GM19025 (cell line): ENCODE data around the gene PCDHGB7.
"Not testable (repeated sequence)": the region's sequence is repeated elsewhere in the genome, so short reads cannot be mapped to it uniquely, and the experiment has no call there.

Experiments
- ATAC-seq: cut with Tn5 transposase; IDR thresholded peaks from one replicate; pipeline ENCODE4 v1.9.1; 2021; ENCODE audit warnings: mild to moderate bottlenecking, low read depth, moderate library complexity; ENCODE audit not compliant: unreplicated experiment

Gene PCDHGB7

GRCh38 chr5:141422742-141423291, 5.3 kb downstream of the PCDHGB7 start:
- ATAC-seq, result no peak

- no peak for ATAC-seq
Observed at GRCh38 chr5:141427783-141428426, 10.4 kb downstream of the PCDHGB7 start.

GRCh38 chr5:141430332-141431113, 13.0 kb downstream of the PCDHGB7 start, which contains the start of gene PCDHGA12:
PCDHGA12 (plus strand) TSS chr5:141430507; CDS start chr5:141430760, 253 bp downstream.
- ATAC-seq, result peak; percentile 81

GRCh38 chr5:141431286-141431685, 13.8 kb downstream of the PCDHGB7 start:
- peak; percentile 26 for ATAC-seq

- not testable (repeated sequence) for ATAC-seq
Observed at GRCh38 chr5:141432308-141432707, 14.8 kb downstream of the PCDHGB7 start.

- not testable (repeated sequence) for ATAC-seq
Observed at GRCh38 chr5:141432726-141433125, 15.2 kb downstream of the PCDHGB7 start.

- no peak for ATAC-seq
Observed at GRCh38 chr5:141434006-141434405, 16.5 kb downstream of the PCDHGB7 start.

GRCh38 chr5:141437221-141437620, 19.7 kb downstream of the PCDHGB7 start:
- no peak for ATAC-seq

- no peak for ATAC-seq
Observed at GRCh38 chr5:141439411-141440141, 22.1 kb downstream of the PCDHGB7 start.

GRCh38 chr5:141440341-141440740, 22.9 kb downstream of the PCDHGB7 start:
- no peak for ATAC-seq

GRCh38 chr5:141441571-141442170, 24.2 kb downstream of the PCDHGB7 start:
- ATAC-seq, result no peak

- no peak for ATAC-seq
Observed at GRCh38 chr5:141465351-141465750, 47.9 kb downstream of the PCDHGB7 start.
